Kidney (tissue), 14 donors: Measurements from ENCODE around the gene SNTG2. TPM values are rescaled to one million over a fixed set of nuclear protein-coding genes. Genes with fewer than 3 reads are reported as not detected.

Experiments
- DNase-seq, 5 donors: peaks; one replicate each; pipeline ENCODE4 v3.0.0-alpha.2; 2013 to 2020
- FAIRE-seq: peaks from 2 replicates; lab custom pipeline; 2012; peaks lifted over from hg19 to GRCh38; lab: Jason Lieb, UNC
- H3K27ac ChIP-seq, 2 donors: one replicate each; pipeline ENCODE4 v1.7.0; 2013; ENCODE audit warnings: low read depth in 2 of 2, low read length in 2 of 2, inconsistent platforms in 1 of 2
- H3K27me3 ChIP-seq: one replicate; pipeline ENCODE4 v1.7.1; 2013; ENCODE audit warnings: low read length, inconsistent platforms; ENCODE audit not compliant: control insufficient read depth, insufficient read depth
- H3K36me3 ChIP-seq, 3 donors: one replicate each; pipeline versions ENCODE4 v1.7.0 to v1.7.1; 2013; ENCODE audit warnings: low read length in 3 of 3, control low read depth in 1 of 3, inconsistent platforms in 1 of 3; ENCODE audit not compliant: insufficient read depth in 3 of 3, control insufficient read depth in 2 of 3
- H3K4me1 ChIP-seq, 3 donors: one replicate each; pipeline versions ENCODE4 v1.7.0 to v1.7.1; 2013; ENCODE audit warnings: low read length in 3 of 3, inconsistent platforms in 1 of 3, low read depth in 1 of 3; ENCODE audit not compliant: control insufficient read depth in 2 of 3, insufficient read depth in 2 of 3
- H3K4me3 ChIP-seq, 3 donors: one replicate each; pipeline versions ENCODE4 v1.7.0 to v1.8.1; 2013; ENCODE audit warnings: low read length in 3 of 3, control low read depth in 1 of 3, inconsistent platforms in 1 of 3
- H3K9ac ChIP-seq, 3 donors: one replicate each; pipeline versions ENCODE4 v1.7.0 to v1.7.1; 2013; ENCODE audit warnings: low read length in 3 of 3, control low read depth in 1 of 3, inconsistent platforms in 1 of 3
- H3K9me3 ChIP-seq, 3 donors: one replicate each; pipeline versions ENCODE4 v1.7.0 to v1.7.1; 2013; ENCODE audit warnings: low read length in 3 of 3, control low read depth in 1 of 3, inconsistent platforms in 1 of 3; ENCODE audit not compliant: control insufficient read depth in 2 of 3, insufficient read depth in 1 of 3
- CTCF ChIP-seq: IDR thresholded peaks from 3 replicates; pipeline ENCODE4 v1.5.1; 2012; ENCODE audit warnings: mild to moderate bottlenecking, moderate library complexity, borderline replicate concordance; ENCODE audit not compliant: insufficient read depth; ENCODE audit errors: extremely low read depth
- intact Hi-C: fragments of 100-400 bp; cut with DNase I; formaldehyde crosslinking; loops from one replicate; pipeline ENCODE4 v1.11.1; 2022
- polyA plus RNA-seq: library from polyadenylated mRNA; stranded (reverse); fragments of 350-450 nt; fragmentation: Illumina TruSeq; extraction: RNeasy Lipid Tissue Mini Kit (QIAGEN cat#74804); gene quantifications from one replicate; pipeline ENCODE4 v1.2.3, GENCODE V29; 2014; ENCODE audit warnings: low read depth, low replicate concordance; ENCODE audit not compliant: insufficient read depth
- total RNA-seq: library from RNA; stranded (reverse); fragmentation: NEBNext Ultra II Directional; extraction: Animal tissue kit (Norgen Biotek cat#: 25700); gene quantifications from one replicate; pipeline ENCODE4 v1.2.1, GENCODE V29; 2021
- donor health status: control.
- donor health status: control.
- donor health status: control.
- donor health status: control.
- donor health status: control.
- donor health status: DM: yes; HTN: yes; CAD: no.
- donor health status: Normal renal cell carcinoma (clear cell type).

The SNTG2 gene
- total and polyA plus RNA-seq, 2 donors from 2014 or later: 2.2 TPM; not detected in 1

GRCh38 chr2:963876-964275 lies 13.2 kb downstream of the SNTG2 start:
- peak in 2 of 5 donors; percentile 54 to 72 for DNase-seq
- H3K27me3 ChIP-seq: no peaks in the 10 kb centered on the region
- intact Hi-C loops: no loop called here
- TF ChIP-seq CTCF: no peak
- no peak overlapping the region for H3K4me3 ChIP-seq
- FAIRE-seq: no peak
- H3K4me1 ChIP-seq: no peaks in the 10 kb centered on the region
- H3K9me3 ChIP-seq: peaks cover 0 to 4% (median 0%) of the 10 kb centered on the region in 3 donors
- no peaks in the 10 kb centered on the region for H3K36me3 ChIP-seq
- H3K9ac ChIP-seq: no peak overlapping the region
- H3K27ac ChIP-seq: no peak overlapping the region

- TF ChIP-seq CTCF: no peak
- Histone ChIP-seq H3K27ac (no peak overlapping the region), H3K4me1 (no peaks in the 10 kb centered on the region), H3K9ac (no peak overlapping the region), H3K9me3 (peaks cover 0 to 6% (median 2%) of the 10 kb centered on the region in 3 donors), H3K27me3 (no peaks in the 10 kb centered on the region), H3K4me3 (no peak overlapping the region), H3K36me3 (no peaks in the 10 kb centered on the region)
- intact Hi-C loops: no loop called here
- FAIRE-seq (no peak), DNase-seq (no peak)
Measured at GRCh38 chr2:964562-964961, 13.9 kb downstream of the SNTG2 start.

GRCh38 chr2:965640-966147 lies 15.0 kb downstream of the SNTG2 start:
- Histone ChIP-seq H3K27ac (no peak overlapping the region), H3K36me3 (no peaks in the 10 kb centered on the region), H3K4me1 (no peaks in the 10 kb centered on the region), H3K4me3 (no peak overlapping the region), H3K27me3 (no peaks in the 10 kb centered on the region), H3K9ac (no peak overlapping the region), H3K9me3 (peaks cover 0 to 6% (median 2%) of the 10 kb centered on the region in 3 donors)
- intact Hi-C loops: no loop called here
- FAIRE-seq: no peak
- no peak for TF ChIP-seq CTCF
- DNase-seq: no peak

- H3K27me3 ChIP-seq: no peaks in the 10 kb centered on the region
- no peak overlapping the region for H3K9ac ChIP-seq
- H3K9me3 ChIP-seq: peaks cover 0 to 6% (median 4%) of the 10 kb centered on the region in 3 donors
- DNase-seq (no peak), FAIRE-seq (no peak)
- no peak for TF ChIP-seq CTCF
- no peaks in the 10 kb centered on the region for H3K36me3 ChIP-seq
- no peak overlapping the region for H3K27ac ChIP-seq
- intact Hi-C loops: no loop called here
- no peak overlapping the region for H3K4me3 ChIP-seq
- H3K4me1 ChIP-seq: no peaks in the 10 kb centered on the region
Measured at GRCh38 chr2:973129-973528, 22.5 kb downstream of the SNTG2 start.
